ENCODE data around the gene RPGR.
A peak's percentile ranks its signal among the peaks of the same experiment; 100 is the strongest.

The RPGR gene

DNA sequence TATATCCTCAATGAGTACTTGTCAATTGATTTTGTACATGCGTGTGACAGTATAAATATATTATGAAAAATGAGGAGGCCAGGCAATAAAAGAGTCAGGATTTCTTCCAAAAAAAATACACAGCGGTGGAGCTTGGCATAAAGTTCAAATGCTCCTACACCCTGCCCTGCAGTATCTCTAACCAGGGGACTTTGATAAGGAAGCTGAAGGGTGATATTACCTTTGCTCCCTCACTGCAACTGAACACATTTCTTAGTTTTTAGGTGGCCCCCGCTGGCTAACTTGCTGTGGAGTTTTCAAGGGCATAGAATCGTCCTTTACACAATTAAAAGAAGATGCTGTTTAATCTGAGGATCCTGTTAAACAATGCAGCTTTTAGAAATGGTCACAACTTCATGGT is 25.1 kb upstream of the RPGR start, which contains the start of gene OTC:
OTC (plus strand) TSS at position 243 of the 400 bp plus-strand sequence; CDS start at position 336, 93 bp downstream.
- no peaks in the 10 kb centered on the region for H3K9me3 ChIP-seq (ENCODE audit: insufficient read depth, low read depth, low read length)
- 94% methylated on average over 2 of the region's 4 CpGs for WGBS
- H3K9ac ChIP-seq (ENCODE audit: low read depth, low read length) = no peak within 1 kb of the TSS
- H3K36me3 ChIP-seq (ENCODE audit: insufficient read depth, low read length) = no peaks in the 10 kb centered on the region
- no peak within 1 kb of the TSS for H3K4me3 ChIP-seq (ENCODE audit: low read length)
- H3K4me1 ChIP-seq (ENCODE audit: insufficient read depth, low read length) = no peaks in the 10 kb centered on the region
- H3K27ac ChIP-seq (ENCODE audit: low read depth, low read length) = no peak within 1 kb of the TSS
- H3K27me3 ChIP-seq (ENCODE audit: insufficient read depth, low read length) = no peaks in the 10 kb centered on the region

DNA sequence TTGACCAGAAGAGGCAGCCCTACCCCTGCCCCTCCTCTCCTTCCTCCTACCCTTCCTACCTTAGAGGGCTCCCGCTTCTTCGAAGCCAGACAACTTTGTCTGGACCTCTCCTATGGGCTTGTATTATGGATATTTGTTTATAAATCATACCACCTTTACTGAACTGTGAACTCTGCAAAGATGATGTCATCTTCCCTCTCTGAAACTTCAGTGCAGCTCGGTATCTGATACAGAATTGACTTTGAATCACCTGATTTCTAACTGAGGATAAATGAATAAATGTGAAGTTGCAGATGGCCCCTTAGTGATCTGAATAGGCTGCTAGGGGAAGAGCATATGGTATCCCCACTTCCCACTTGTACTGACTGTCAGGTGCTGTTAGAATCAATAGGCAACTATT is 24.0 kb upstream of the RPGR start:
- Histone ChIP-seq H3K36me3 (ENCODE audit: insufficient read depth, low read length) (no peaks in the 10 kb centered on the region), H3K27me3 (ENCODE audit: insufficient read depth, low read length) (no peaks in the 10 kb centered on the region), H3K4me1 (ENCODE audit: insufficient read depth, low read length) (no peaks in the 10 kb centered on the region), H3K9me3 (ENCODE audit: insufficient read depth, low read depth, low read length) (no peaks in the 10 kb centered on the region), H3K9ac (ENCODE audit: low read depth, low read length) (no peak overlapping the region), H3K27ac (ENCODE audit: low read depth, low read length) (no peak overlapping the region), H3K4me3 (ENCODE audit: low read length) (no peak overlapping the region)
- WGBS = no CpG with 5 or more reads among the region's 3 CpGs

DNA sequence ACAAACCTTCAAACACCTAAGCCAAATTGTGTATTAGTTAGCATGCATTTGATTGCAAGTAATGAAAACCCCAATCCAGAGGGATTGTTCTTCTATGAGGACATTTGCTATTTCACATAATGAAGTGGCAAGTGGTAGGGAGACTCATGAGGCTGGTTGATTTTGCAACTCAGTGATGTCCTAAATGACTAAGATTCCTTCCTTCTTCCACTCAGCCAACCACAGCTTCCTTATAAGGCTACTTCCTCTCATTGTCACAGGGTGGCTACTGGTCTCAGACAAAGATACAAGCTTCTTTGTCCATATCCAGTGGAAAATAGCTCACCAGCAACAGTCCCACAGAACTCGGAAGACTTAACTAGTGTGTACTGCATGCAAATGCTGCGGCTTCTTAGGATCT is 19.8 kb upstream of the RPGR start:
- no peak overlapping the region for H3K27ac ChIP-seq (ENCODE audit: low read depth, low read length)
- no peak overlapping the region for H3K9ac ChIP-seq (ENCODE audit: low read depth, low read length)
- no peaks in the 10 kb centered on the region for H3K36me3 ChIP-seq (ENCODE audit: insufficient read depth, low read length)
- WGBS = 88% methylated on average over 1 of the region's 2 CpGs
- no peaks in the 10 kb centered on the region for H3K9me3 ChIP-seq (ENCODE audit: insufficient read depth, low read depth, low read length)
- H3K27me3 ChIP-seq (ENCODE audit: insufficient read depth, low read length) = no peaks in the 10 kb centered on the region
- H3K4me1 ChIP-seq (ENCODE audit: insufficient read depth, low read length) = no peaks in the 10 kb centered on the region
- H3K4me3 ChIP-seq (ENCODE audit: low read length) = no peak overlapping the region

DNA sequence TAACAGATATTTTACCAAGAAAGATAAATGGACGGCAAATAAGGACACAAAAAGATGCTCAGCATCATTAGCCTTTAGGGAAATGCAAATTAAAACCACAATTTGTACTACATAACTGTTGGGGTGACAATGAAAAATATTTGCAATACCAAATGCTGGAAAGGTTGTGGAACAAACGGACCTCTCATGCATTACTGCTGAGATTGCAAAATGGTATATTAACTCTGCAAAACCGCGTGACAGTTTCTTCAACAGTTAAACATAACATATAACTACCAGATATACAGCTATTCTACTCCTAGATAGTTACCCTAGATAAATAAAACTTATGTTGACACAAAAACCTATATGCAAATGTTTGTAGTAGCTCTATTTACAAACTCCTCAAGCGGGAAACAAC is 18.8 kb upstream of the RPGR start:
- no peaks in the 10 kb centered on the region for H3K27me3 ChIP-seq (ENCODE audit: insufficient read depth, low read length)
- H3K9ac ChIP-seq (ENCODE audit: low read depth, low read length) = no peak overlapping the region
- H3K27ac ChIP-seq (ENCODE audit: low read depth, low read length) = no peak overlapping the region
- no peaks in the 10 kb centered on the region for H3K36me3 ChIP-seq (ENCODE audit: insufficient read depth, low read length)
- no peaks in the 10 kb centered on the region for H3K4me1 ChIP-seq (ENCODE audit: insufficient read depth, low read length)
- H3K9me3 ChIP-seq (ENCODE audit: insufficient read depth, low read depth, low read length) = no peaks in the 10 kb centered on the region
- no peak overlapping the region for H3K4me3 ChIP-seq (ENCODE audit: low read length)
- 100% methylated on average over 2 of the region's 5 CpGs for WGBS

DNA sequence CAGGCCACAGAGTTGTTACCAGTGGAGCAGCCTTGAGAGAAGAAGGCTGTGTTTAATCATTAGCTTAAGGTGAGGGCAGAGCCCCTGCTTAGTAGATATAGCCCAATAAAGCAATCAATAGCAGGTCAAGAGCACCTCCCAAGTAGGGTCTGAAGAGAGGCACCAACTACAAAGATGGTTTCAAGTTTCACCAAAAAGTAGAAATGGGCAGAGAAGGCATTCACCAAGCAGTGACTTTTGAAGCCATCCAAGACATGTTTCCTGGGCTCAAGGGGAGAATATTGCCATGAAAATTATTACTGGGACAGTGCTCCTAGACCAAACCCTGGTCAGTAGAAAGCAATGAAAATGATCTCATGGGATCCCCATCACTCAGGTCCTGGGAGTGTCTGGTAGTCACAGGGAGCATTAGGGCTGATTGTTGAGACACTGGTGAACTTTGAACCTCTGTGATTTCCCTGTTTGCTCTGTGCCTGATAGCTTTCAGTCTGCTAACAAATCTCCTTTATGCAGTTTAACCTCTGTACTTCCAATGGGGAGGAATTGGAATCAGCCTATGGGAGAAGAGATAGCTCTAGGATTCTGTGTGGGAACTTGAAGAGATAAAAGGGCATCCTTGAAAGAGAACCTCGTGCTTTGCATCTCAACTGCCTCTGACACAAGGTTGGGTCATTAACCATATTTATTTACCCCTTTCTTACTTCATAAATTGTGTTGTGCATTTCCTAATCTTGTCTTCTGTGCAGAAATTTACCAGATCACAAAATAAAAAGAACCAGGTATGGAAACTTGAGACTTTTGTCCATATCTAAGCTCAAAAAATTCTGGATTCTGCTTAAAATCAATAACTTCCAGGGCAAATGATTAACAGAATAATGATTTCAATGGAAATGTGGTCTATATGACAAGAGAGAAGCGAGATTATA is 15.8 kb upstream of the RPGR start:
- H3K4me1 ChIP-seq (ENCODE audit: insufficient read depth, low read length) = no peaks in the 10 kb centered on the region
- no peaks in the 10 kb centered on the region for H3K36me3 ChIP-seq (ENCODE audit: insufficient read depth, low read length)
- WGBS = 100% methylated on average over 1 of the region's 2 CpGs
- H3K9ac ChIP-seq (ENCODE audit: low read depth, low read length) = no peak overlapping the region
- H3K9me3 ChIP-seq (ENCODE audit: insufficient read depth, low read depth, low read length) = no peaks in the 10 kb centered on the region
- no peak overlapping the region for H3K4me3 ChIP-seq (ENCODE audit: low read length)
- no peak overlapping the region for H3K27ac ChIP-seq (ENCODE audit: low read depth, low read length)
- no peaks in the 10 kb centered on the region for H3K27me3 ChIP-seq (ENCODE audit: insufficient read depth, low read length)

DNA sequence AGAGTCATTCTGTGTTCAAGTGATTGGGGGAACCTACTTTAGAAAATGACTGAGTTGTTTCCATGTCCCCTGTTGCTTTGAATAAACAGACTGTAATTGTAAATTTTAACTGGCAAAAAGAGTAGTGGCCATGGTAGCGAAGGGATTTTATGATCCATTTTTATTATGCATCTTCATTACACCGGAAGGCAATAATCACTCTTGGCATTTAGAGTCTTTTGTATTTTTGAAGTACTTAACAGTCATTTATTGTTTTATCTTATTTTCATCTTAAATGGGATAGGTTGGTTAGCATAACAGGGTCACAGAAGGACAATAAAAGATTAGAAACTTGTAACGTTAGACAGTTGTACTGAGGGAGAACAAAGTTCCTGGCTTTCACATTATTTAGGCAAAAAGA is 14.1 kb upstream of the RPGR start:
- 67% methylated on average over 1 of the region's 3 CpGs for WGBS
- H3K9ac ChIP-seq (ENCODE audit: low read depth, low read length) = no peak overlapping the region
- H3K27ac ChIP-seq (ENCODE audit: low read depth, low read length) = no peak overlapping the region
- H3K4me1 ChIP-seq (ENCODE audit: insufficient read depth, low read length) = no peaks in the 10 kb centered on the region
- H3K27me3 ChIP-seq (ENCODE audit: insufficient read depth, low read length) = no peaks in the 10 kb centered on the region
- no peaks in the 10 kb centered on the region for H3K36me3 ChIP-seq (ENCODE audit: insufficient read depth, low read length)
- H3K9me3 ChIP-seq (ENCODE audit: insufficient read depth, low read depth, low read length) = no peaks in the 10 kb centered on the region
- H3K4me3 ChIP-seq (ENCODE audit: low read length) = no peak overlapping the region

DNA sequence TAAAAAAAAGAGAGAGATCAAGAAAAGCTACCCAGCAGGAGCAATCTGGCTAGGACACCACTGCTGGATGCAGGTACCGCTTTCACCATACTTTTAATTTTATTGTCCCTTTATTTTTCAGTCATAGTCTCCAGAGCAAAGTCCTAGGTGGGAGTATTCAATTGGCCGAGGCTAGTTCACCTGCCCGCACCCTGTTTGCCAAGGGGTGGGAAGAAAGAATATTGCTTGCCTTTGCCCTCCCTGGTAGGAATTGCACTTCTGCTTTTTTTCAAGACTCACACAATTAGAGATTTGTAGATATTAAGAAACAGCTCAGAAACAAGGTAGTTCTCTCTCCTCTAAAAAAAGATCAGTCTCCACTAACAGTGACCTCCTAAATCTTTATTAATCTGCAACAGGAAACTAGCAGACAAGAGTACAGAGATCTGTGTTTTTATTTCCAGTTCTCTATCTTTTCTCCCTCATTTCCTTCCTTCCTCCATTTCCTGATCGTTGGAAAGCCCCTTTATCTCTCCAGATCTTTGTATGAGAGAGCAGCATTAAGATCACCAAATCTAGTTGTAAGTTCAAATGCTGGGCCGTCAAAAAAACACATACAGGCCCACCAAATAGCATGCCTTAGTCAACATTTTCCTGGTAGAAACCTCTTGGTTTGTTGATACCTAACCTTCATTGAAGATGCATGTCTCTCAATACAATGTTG is 9.4 kb upstream of the RPGR start:
- H3K4me1 ChIP-seq (ENCODE audit: insufficient read depth, low read length) = no peaks in the 10 kb centered on the region
- H3K36me3 ChIP-seq (ENCODE audit: insufficient read depth, low read length) = no peaks in the 10 kb centered on the region
- WGBS = 92% methylated on average over 2 of the region's 5 CpGs
- no peak overlapping the region for H3K9ac ChIP-seq (ENCODE audit: low read depth, low read length)
- no peaks in the 10 kb centered on the region for H3K27me3 ChIP-seq (ENCODE audit: insufficient read depth, low read length)
- no peaks in the 10 kb centered on the region for H3K9me3 ChIP-seq (ENCODE audit: insufficient read depth, low read depth, low read length)
- H3K4me3 ChIP-seq (ENCODE audit: low read length) = no peak overlapping the region
- no peak overlapping the region for H3K27ac ChIP-seq (ENCODE audit: low read depth, low read length)

DNA sequence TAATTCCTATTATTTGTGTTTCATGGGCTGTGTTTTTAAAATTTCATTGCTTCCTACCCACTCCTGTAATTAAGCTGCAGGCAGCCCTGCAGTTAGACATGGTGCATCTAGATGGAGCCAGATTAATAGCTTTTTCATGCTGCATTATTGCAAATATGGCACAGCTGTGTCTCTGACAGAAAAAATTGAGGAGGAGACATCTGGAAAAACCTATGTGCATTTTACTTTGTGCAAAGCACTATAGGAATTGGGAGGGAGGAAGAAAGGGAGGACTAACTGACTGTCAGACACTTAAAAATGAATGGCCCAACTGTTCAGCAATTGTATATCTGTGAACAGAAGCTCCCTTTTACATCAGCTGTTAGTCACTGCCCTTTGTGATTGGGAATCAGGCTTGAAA is 8.1 kb upstream of the RPGR start:
- H3K27ac ChIP-seq (ENCODE audit: low read depth, low read length) = no peak overlapping the region
- H3K4me3 ChIP-seq (ENCODE audit: low read length) = no peak overlapping the region
- no peaks in the 10 kb centered on the region for H3K9me3 ChIP-seq (ENCODE audit: insufficient read depth, low read depth, low read length)
- H3K36me3 ChIP-seq (ENCODE audit: insufficient read depth, low read length) = no peaks in the 10 kb centered on the region
- no peaks in the 10 kb centered on the region for H3K4me1 ChIP-seq (ENCODE audit: insufficient read depth, low read length)
- H3K9ac ChIP-seq (ENCODE audit: low read depth, low read length) = no peak overlapping the region
- H3K27me3 ChIP-seq (ENCODE audit: insufficient read depth, low read length) = no peaks in the 10 kb centered on the region

DNA sequence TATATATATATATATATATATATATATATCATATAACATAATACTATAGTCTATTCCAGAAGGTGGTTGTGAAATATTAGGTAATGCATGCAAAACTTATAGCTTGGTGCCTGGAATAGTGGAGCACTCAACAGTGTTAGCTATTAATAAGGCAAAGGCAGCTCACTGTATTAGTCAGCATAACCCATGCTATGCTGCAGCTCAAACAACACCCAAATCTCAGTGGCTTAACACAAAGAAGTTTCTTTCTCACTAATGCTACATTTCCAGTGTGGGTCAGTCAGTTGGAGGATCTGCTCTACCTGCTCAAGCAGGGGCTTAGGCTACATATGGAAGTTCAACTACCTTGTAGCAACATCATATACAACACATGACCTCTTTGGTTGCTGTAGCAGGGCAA is 5.2 kb upstream of the RPGR start:
- H3K9ac ChIP-seq (ENCODE audit: low read depth, low read length) = no peak overlapping the region
- no peak overlapping the region for H3K27ac ChIP-seq (ENCODE audit: low read depth, low read length)

DNA sequence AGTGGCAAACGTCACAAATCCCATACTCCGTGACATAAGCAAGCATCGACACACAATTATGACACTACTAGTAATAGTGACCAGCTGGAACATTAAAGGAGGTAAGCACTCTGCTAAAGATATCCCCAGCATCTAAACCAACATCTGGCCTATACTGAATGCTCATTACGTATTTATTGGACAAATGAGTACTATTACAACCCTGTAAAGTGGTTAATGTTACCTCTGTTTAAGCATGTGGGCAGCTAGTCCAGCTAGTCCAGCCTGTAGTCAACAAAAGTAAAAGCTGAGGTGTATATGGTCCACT is 419 bp upstream of the RPGR start:
- H3K27me3 ChIP-seq (ENCODE audit: insufficient read depth, low read length) = no peaks in the 10 kb centered on the region
- H3K4me1 ChIP-seq (ENCODE audit: insufficient read depth, low read length) = no peaks in the 10 kb centered on the region
- no peaks in the 10 kb centered on the region for H3K9me3 ChIP-seq (ENCODE audit: insufficient read depth, low read depth, low read length)
- no peaks in the 10 kb centered on the region for H3K36me3 ChIP-seq (ENCODE audit: insufficient read depth, low read length)
- H3K9ac ChIP-seq (ENCODE audit: low read depth, low read length) = no peak overlapping the region
- WGBS = 15% methylated on average over 3 of the region's 4 CpGs
- no peak overlapping the region for H3K27ac ChIP-seq (ENCODE audit: low read depth, low read length)
- peak overlapping the region; percentile 85 for H3K4me3 ChIP-seq (ENCODE audit: low read length)

More for the DNA sequence above, 5.2 kb upstream of the RPGR start:
- Histone ChIP-seq H3K9me3 (ENCODE audit: insufficient read depth, low read depth, low read length) (no peaks in the 10 kb centered on the region), H3K4me1 (ENCODE audit: insufficient read depth, low read length) (no peaks in the 10 kb centered on the region), H3K36me3 (ENCODE audit: insufficient read depth, low read length) (no peaks in the 10 kb centered on the region), H3K4me3 (ENCODE audit: low read length) (no peak overlapping the region), H3K27me3 (ENCODE audit: insufficient read depth, low read length) (no peaks in the 10 kb centered on the region)

DNA sequence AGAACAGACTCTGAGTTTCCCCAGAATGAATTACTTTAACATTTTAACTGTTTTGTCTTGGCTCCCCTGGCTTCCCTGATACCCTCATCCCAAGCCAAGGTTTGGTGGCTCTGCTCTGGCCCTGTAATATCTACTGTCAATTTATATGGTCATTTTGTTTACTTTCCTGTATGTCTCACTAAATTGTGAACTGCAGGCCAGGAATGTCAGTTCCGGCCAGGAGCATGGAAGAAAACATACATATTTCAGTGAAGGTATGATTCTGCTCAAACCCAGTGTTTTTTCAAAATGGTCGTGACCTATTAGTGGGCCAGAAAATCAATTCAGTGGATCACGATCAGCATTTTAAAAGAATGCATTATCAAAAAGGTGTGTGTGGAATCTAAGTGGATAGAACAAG is 1.2 kb downstream of the RPGR start:
- no peaks in the 10 kb centered on the region for H3K9me3 ChIP-seq (ENCODE audit: insufficient read depth, low read depth, low read length)
- H3K27ac ChIP-seq (ENCODE audit: low read depth, low read length) = no peak overlapping the region
- no peaks in the 10 kb centered on the region for H3K36me3 ChIP-seq (ENCODE audit: insufficient read depth, low read length)
- peak overlapping the region; percentile 85 for H3K4me3 ChIP-seq (ENCODE audit: low read length)
- WGBS = 83% methylated on average over 3 of the region's 3 CpGs
- no peaks in the 10 kb centered on the region for H3K4me1 ChIP-seq (ENCODE audit: insufficient read depth, low read length)
- H3K9ac ChIP-seq (ENCODE audit: low read depth, low read length) = no peak overlapping the region
- no peaks in the 10 kb centered on the region for H3K27me3 ChIP-seq (ENCODE audit: insufficient read depth, low read length)

Data from HUES64 (cell line).